C4-2B (cell line): Measurements from ENCODE around the gene PARD3.

Source experiments
- CTCF ChIP-seq: fragments of 450-650 bp; conservative IDR thresholded peaks from 2 replicates; pipeline ENCODE4 v1.5.1; 2017; ENCODE audit warnings: mild to moderate bottlenecking
- ZFX ChIP-seq: fragments of 450-650 bp; IDR thresholded peaks from 2 replicates; pipeline ENCODE4 v1.6.1; 2017

GRCh38 chr10:34644224-34644623 lies 170.9 kb downstream of the PARD3 start:
- TF ChIP-seq CTCF: no peak
- no peak for TF ChIP-seq ZFX
